HCT116 (cell line): Measurements from ENCODE around the gene ARRDC1.

ENCODE experiments used
- CTCF ChIP-seq, 3 experiments: fragments of 200-600 bp in 1 of 3; sonication (generic) in 1 of 3; IDR thresholded peaks in 2 of 3; conservative IDR thresholded peaks in 1 of 3; 2 replicates each; pipeline ENCODE4 v1.5.1; 2012 to 2017; ENCODE audit warnings: low read depth in 2 of 3, low read length in 2 of 3, antibody characterized with exemption in 1 of 3, borderline replicate concordance in 1 of 3, control low read depth in 1 of 3, mild to moderate bottlenecking in 1 of 3, mixed read lengths in 1 of 3, mixed run types in 1 of 3, moderate library complexity in 1 of 3; ENCODE audit not compliant: insufficient read depth in 1 of 3
- EZH2phosphoT487 ChIP-seq: fragments of 200-600 bp; IDR thresholded peaks from 2 replicates; pipeline ENCODE4 v1.6.1; 2018; ENCODE audit warnings: antibody characterized with exemption, borderline replicate concordance
- FOSL1 ChIP-seq: IDR thresholded peaks from 2 replicates; pipeline ENCODE4 v1.6.1; 2012; ENCODE audit warnings: low read depth
- POLR2A ChIP-seq: IDR thresholded peaks from 2 replicates; pipeline ENCODE4 v1.7.0; 2011; ENCODE audit warnings: borderline replicate concordance; ENCODE audit not compliant: insufficient read depth, insufficient read length; ENCODE audit errors: extremely low read depth
- SRF ChIP-seq: IDR thresholded peaks from 2 replicates; pipeline ENCODE4 v1.6.1; 2012; ENCODE audit warnings: low read depth
- ZBTB33 ChIP-seq: IDR thresholded peaks from 2 replicates; pipeline ENCODE4 v1.6.1; 2011; ENCODE audit warnings: mild to moderate bottlenecking, low read length, moderate library complexity; ENCODE audit not compliant: insufficient replicate concordance; ENCODE audit errors: extremely low read depth

- TF ChIP-seq SRF (no peak), CTCF (IDR thresholded peaks at IDR 0.05 in 2 of 3, conservative IDR thresholded peaks at IDR 0.05 in 1 of 3; ENCODE audit: borderline replicate concordance in 1 of 3, insufficient read depth in 1 of 3, low read depth in 2 of 3, low read length in 2 of 3) (no peak), POLR2A (no peak), ZBTB33 (no peak), FOSL1 (no peak), EZH2phosphoT487 (no peak)
These were observed 35.4 kb downstream of the ARRDC1 start for GRCh38 chr9:137640862-137641261.
